Gastrocnemius medialis (tissue), 4 donors: Measurements from ENCODE around the gene RFFL. TPM values are rescaled to one million over a fixed set of nuclear protein-coding genes. Genes with fewer than 3 reads are reported as not detected.
A peak's percentile ranks its signal among the peaks of the same experiment; 100 is the strongest.

Source experiments
- ATAC-seq, 2 donors: fragments of 150-250 bp; one replicate each; pipeline ENCODE4 v1.9.1; 2016
- DNase-seq, 2 donors: peaks; one replicate each; pipeline ENCODE4 v3.0.0-alpha.2; 2019
- H3K27ac ChIP-seq, 4 donors: fragments of 200-600 bp; sonication (generic); 1 replicate in 1 of 4; 2 replicates in 3 of 4; pipeline ENCODE4 v1.5.1; 2016 to 2018; ENCODE audit warnings: mild to moderate bottlenecking in 2 of 4, moderate library complexity in 1 of 4
- H3K27me3 ChIP-seq, 3 donors: fragments of 200-600 bp; sonication (generic) in 2 of 3; 1 replicate in 1 of 3; 2 replicates in 2 of 3; pipeline versions ENCODE4 v1.5.1 to v1.6.0; 2016 to 2019; ENCODE audit warnings: mild to moderate bottlenecking in 1 of 3, moderate library complexity in 1 of 3
- H3K36me3 ChIP-seq, 2 donors: fragments of 200-600 bp; sonication (generic) in 1 of 2; one replicate each; pipeline ENCODE4 v1.5.1; 2017 to 2018
- H3K4me1 ChIP-seq, 2 donors: fragments of 200-600 bp; sonication (generic) in 1 of 2; one replicate each; pipeline ENCODE4 v1.5.1; 2016 to 2017; ENCODE audit warnings: mild to moderate bottlenecking in 2 of 2
- H3K4me3 ChIP-seq, 4 donors: fragments of 200-600 bp; sonication (generic) in 3 of 4; 1 replicate in 1 of 4; 2 replicates in 3 of 4; pipeline ENCODE4 v1.5.1; 2016 to 2019; ENCODE audit warnings: mild to moderate bottlenecking in 2 of 4
- H3K9me3 ChIP-seq, 3 donors: fragments of 200-600 bp; sonication (generic) in 2 of 3; 1 replicate in 1 of 3; 2 replicates in 2 of 3; pipeline ENCODE4 v1.5.1; 2016 to 2019
- CTCF ChIP-seq, 5 experiments: fragments of 450-650 bp in 3 of 5; fragments of 200-600 bp in 2 of 5; sonication (generic) in 2 of 5; IDR thresholded peaks in 4 of 5; conservative IDR thresholded peaks in 1 of 5; 1 replicate in 4 of 5; 2 replicates in 1 of 5; pipeline ENCODE4 v1.5.1; 2016 to 2019; ENCODE audit warnings: antibody characterized with exemption in 5 of 5, mild to moderate bottlenecking in 3 of 5, moderate library complexity in 3 of 5
- POLR2A ChIP-seq, 2 donors: fragments of 450-650 bp; IDR thresholded peaks; one replicate each; pipeline ENCODE4 v1.6.1; 2017; ENCODE audit warnings: antibody characterized with exemption in 2 of 2, mild to moderate bottlenecking in 2 of 2, moderate library complexity in 2 of 2
- in situ Hi-C, 4 donors: fragments of 200-750 bp; cut with MboI; loops; one replicate each; pipeline versions ENCODE4 v1.15.0 to v1.8.0; 2017; ENCODE audit warnings: low sequenced_read_pairs in 4 of 4
- intact Hi-C: fragments of 100-400 bp; cut with DNase I; formaldehyde crosslinking; loops from one replicate; pipeline ENCODE4 v1.15.1; 2023; ENCODE audit warnings: low total_unique reads
- total RNA-seq, 4 donors: library from RNA; depleted of rRNA; stranded (reverse); fragments of >200 nt; gene quantifications; one replicate each; pipeline versions ENCODE4 v1.1.0 to v1.2.3, GENCODE V29; 2016

Gene RFFL
- total RNA-seq, 4 donors from 2014 or later: 17.4 to 65.7 (median 35.0) TPM

- Histone ChIP-seq H3K4me1 (peaks cover 6 to 9% of the 10 kb centered on the region in 2 donors), H3K9me3 (no peaks in the 10 kb centered on the region), H3K4me3 (no peak overlapping the region), H3K27me3 (no peaks in the 10 kb centered on the region), H3K27ac (peak overlapping the region in 2 of 4 donors; percentile 29 to 34), H3K36me3 (peaks cover 0 to 90% of the 10 kb centered on the region in 2 donors)
- no peak for ATAC-seq
- in situ Hi-C loops: loop anchor here in 3 of 4 donors (10.0 to 25.0 kb wide), 3 partner anchors 91 to 566 kb away; partner anchors contain the start of gene SLFN14 (in 2 of the 3)
- DNase-seq: no peak
- TF ChIP-seq POLR2A (IDR thresholded peaks at IDR 0.05): no peak
- no peak for TF ChIP-seq CTCF (IDR thresholded peaks at IDR 0.05 in 4 of 5, conservative IDR thresholded peaks at IDR 0.05 in 1 of 5)
- intact Hi-C loops: no loop called here
Measured at GRCh38 chr17:34996422-34997285, 66.9 kb downstream of the RFFL start.

GRCh38 chr17:34993031-34993430, 70.5 kb downstream of the RFFL start:
- in situ Hi-C loops (loop anchor here in 3 of 4 donors (10.0 to 25.0 kb wide), 3 partner anchors 94 to 569 kb away; partner anchors contain the start of gene SLFN14 (in 2 of the 3)), intact Hi-C loops (no loop called here)

GRCh38 chr17:34991606-34992005, 71.9 kb downstream of the RFFL start:
- no peak for ATAC-seq
- no peak overlapping the region for H3K4me3 ChIP-seq
- H3K27ac ChIP-seq: no peak overlapping the region
- H3K9me3 ChIP-seq: no peaks in the 10 kb centered on the region
- TF ChIP-seq CTCF (IDR thresholded peaks at IDR 0.05 in 4 of 5, conservative IDR thresholded peaks at IDR 0.05 in 1 of 5): no peak
- TF ChIP-seq POLR2A (IDR thresholded peaks at IDR 0.05): no peak
- in situ Hi-C loops: loop anchor here in 3 of 4 donors (10.0 to 25.0 kb wide), 3 partner anchors 96 to 571 kb away; partner anchors contain the start of gene SLFN14 (in 2 of the 3)
- intact Hi-C loops: no loop called here
- no peaks in the 10 kb centered on the region for H3K4me1 ChIP-seq
- H3K27me3 ChIP-seq: no peaks in the 10 kb centered on the region
- peaks cover 0 to 89% of the 10 kb centered on the region in 2 donors for H3K36me3 ChIP-seq
- DNase-seq: no peak

More at GRCh38 chr17:34993031-34993430, 70.5 kb downstream of the RFFL start:
- TF ChIP-seq CTCF (IDR thresholded peaks at IDR 0.05 in 4 of 5, conservative IDR thresholded peaks at IDR 0.05 in 1 of 5) (no peak), POLR2A (IDR thresholded peaks at IDR 0.05) (no peak)
- Histone ChIP-seq H3K4me1 (peaks cover 6 to 9% of the 10 kb centered on the region in 2 donors), H3K9me3 (no peaks in the 10 kb centered on the region), H3K27ac (no peak overlapping the region), H3K4me3 (no peak overlapping the region), H3K27me3 (no peaks in the 10 kb centered on the region), H3K36me3 (peaks cover 0 to 93% of the 10 kb centered on the region in 2 donors)
- ATAC-seq (no peak), DNase-seq (no peak)

GRCh38 chr17:34990921-34991365, 72.6 kb downstream of the RFFL start:
- no peak for ATAC-seq
- intact Hi-C loops (no loop called here), in situ Hi-C loops (loop anchor here in 3 of 4 donors (10.0 to 25.0 kb wide), 3 partner anchors 96 to 571 kb away; partner anchors contain the start of gene SLFN14 (in 2 of the 3))
- DNase-seq: no peak
- Histone ChIP-seq H3K4me3 (no peak overlapping the region), H3K4me1 (no peaks in the 10 kb centered on the region), H3K9me3 (no peaks in the 10 kb centered on the region), H3K27me3 (no peaks in the 10 kb centered on the region), H3K36me3 (peaks cover 0 to 89% of the 10 kb centered on the region in 2 donors), H3K27ac (no peak overlapping the region)
- TF ChIP-seq POLR2A (IDR thresholded peaks at IDR 0.05) (no peak), CTCF (IDR thresholded peaks at IDR 0.05 in 4 of 5, conservative IDR thresholded peaks at IDR 0.05 in 1 of 5) (no peak)
